GM23338 (cell line): Measurements from ENCODE around the gene MPZL1. TPM values are rescaled to one million over a fixed set of nuclear protein-coding genes. Genes with fewer than 3 reads are reported as not detected.

Source experiments
- ATAC-seq: fragments of 200-7000 bp; cut with Tn5 transposase; 3 replicates; pipeline ENCODE4 v1.9.1; 2020
- DNase-seq: peaks from one replicate; pipeline ENCODE4 v3.0.0-alpha.2; 2015; ENCODE audit warnings: low spot score
- H2AFZ ChIP-seq: fragments of 200-600 bp; sonication (generic); 2 replicates; pipeline ENCODE4 v1.8.0; 2016; ENCODE audit warnings: antibody characterized with exemption, mild to moderate bottlenecking, moderate library complexity
- H3F3A ChIP-seq: fragments of 200-600 bp; sonication (generic); replicated peaks from 2 replicates; pipeline ENCODE4 v1.8.0; 2017; ENCODE audit warnings: antibody characterized with exemption, mixed run types, low read depth
- H3K27ac ChIP-seq: fragments of 200-600 bp; sonication (generic); 2 replicates; pipeline ENCODE4 v1.6.1; 2016; ENCODE audit warnings: low read depth
- H3K27me3 ChIP-seq: fragments of 200-600 bp; sonication (generic); 2 replicates; pipeline ENCODE4 v1.8.0; 2016; ENCODE audit warnings: mild to moderate bottlenecking, mixed run types, moderate library complexity; ENCODE audit not compliant: insufficient read depth
- H3K36me3 ChIP-seq: fragments of 200-600 bp; sonication (generic); 2 replicates; pipeline ENCODE4 v1.8.0; 2016; ENCODE audit warnings: mild to moderate bottlenecking; ENCODE audit not compliant: insufficient read depth
- H3K4me1 ChIP-seq: fragments of 200-600 bp; sonication (generic); 2 replicates; pipeline ENCODE4 v1.8.0; 2016; ENCODE audit warnings: mild to moderate bottlenecking, moderate library complexity; ENCODE audit not compliant: insufficient read depth
- H3K4me2 ChIP-seq: fragments of 200-600 bp; sonication (generic); 2 replicates; pipeline ENCODE4 v1.7.1; 2017; ENCODE audit warnings: mixed run types
- H3K4me3 ChIP-seq: fragments of 200-600 bp; sonication (generic); 2 replicates; pipeline ENCODE4 v1.6.1; 2016; ENCODE audit warnings: mixed run types
- H3K79me2 ChIP-seq: fragments of 200-600 bp; sonication (generic); replicated peaks from 2 replicates; pipeline ENCODE4 v1.8.0; 2017; ENCODE audit warnings: mild to moderate bottlenecking; ENCODE audit not compliant: insufficient read depth
- H3K9me2 ChIP-seq: fragments of 200-600 bp; sonication (generic); 2 replicates; pipeline ENCODE4 v1.8.0; 2017; ENCODE audit not compliant: insufficient read depth
- H4K20me1 ChIP-seq: fragments of 200-600 bp; sonication (generic); replicated peaks from 2 replicates; pipeline ENCODE4 v1.8.0; 2017; ENCODE audit warnings: mild to moderate bottlenecking; ENCODE audit not compliant: insufficient read depth
- H3K27ac Mint-ChIP-seq: 2 replicates; pipeline ENCODE4 v1.8.0; 2020; ENCODE audit warnings: inconsistent platforms, mild to moderate bottlenecking, moderate library complexity, mixed read lengths
- H3K27me3 Mint-ChIP-seq: 3 replicates; pipeline ENCODE4 v1.8.0; 2022; ENCODE audit warnings: low read depth, mild to moderate bottlenecking, moderate library complexity, mixed read lengths, inconsistent platforms; ENCODE audit not compliant: insufficient read depth, poor library complexity
- H3K36me3 Mint-ChIP-seq: 3 replicates; pipeline ENCODE4 v1.8.0; 2021; ENCODE audit warnings: low read depth, mild to moderate bottlenecking, inconsistent platforms, moderate library complexity, mixed read lengths
- H3K4me1 Mint-ChIP-seq: 3 replicates; pipeline ENCODE4 v1.8.0; 2020; ENCODE audit warnings: mild to moderate bottlenecking, inconsistent platforms, mixed read lengths
- H3K4me3 Mint-ChIP-seq: 3 replicates; pipeline ENCODE4 v1.8.0; 2021; ENCODE audit warnings: moderate library complexity, mild to moderate bottlenecking, inconsistent platforms, mixed read lengths
- H3K9me3 Mint-ChIP-seq: 3 replicates; pipeline ENCODE4 v1.8.0; 2020; ENCODE audit warnings: moderate library complexity, mild to moderate bottlenecking, inconsistent platforms, mixed read lengths
- CTCF ChIP-seq, 2 experiments: fragments of 200-600 bp in 1 of 2; sonication (generic) in 1 of 2; conservative IDR thresholded peaks; 2 replicates each; pipeline versions ENCODE4 v1.5.1 to v1.6.1; 2016 to 2017; ENCODE audit warnings: antibody characterized with exemption in 2 of 2, low read depth in 2 of 2, mild to moderate bottlenecking in 2 of 2, moderate library complexity in 1 of 2
- EZH2phosphoT487 ChIP-seq: fragments of 200-600 bp; sonication (generic); IDR thresholded peaks from one replicate; pipeline ENCODE4 v1.8.1; 2018; ENCODE audit warnings: antibody characterized with exemption; ENCODE audit not compliant: unreplicated experiment
- JUNB ChIP-seq: IDR thresholded peaks from one replicate; pipeline ENCODE4 v1.6.1; 2016; ENCODE audit warnings: antibody characterized with exemption; ENCODE audit not compliant: unreplicated experiment
- NANOG ChIP-seq: IDR thresholded peaks from 2 replicates; pipeline ENCODE4 v1.6.1; 2016; ENCODE audit warnings: antibody characterized with exemption, borderline replicate concordance
- POLR2AphosphoS5 ChIP-seq: IDR thresholded peaks from 2 replicates; pipeline ENCODE4 v1.6.1; 2016; ENCODE audit warnings: antibody characterized with exemption, low read depth
- REST ChIP-seq: IDR thresholded peaks from one replicate; pipeline ENCODE4 v1.6.1; 2018; ENCODE audit warnings: antibody characterized with exemption; ENCODE audit not compliant: unreplicated experiment
- polyA plus RNA-seq: library from polyadenylated mRNA; unstranded; fragments of >200 nt; fragmentation: Nextera tagmentation; extraction: Ambion mirVana; gene quantifications from 2 replicates; pipeline ENCODE4 v1.2.1, GENCODE V29; 2016
- total RNA-seq: library from RNA; depleted of rRNA; stranded (reverse); fragments of >200 nt; shearing (Covaris generic); gene quantifications from 2 replicates; pipeline ENCODE4 v1.2.3, GENCODE V29; 2014
- TF ChIP-seq, protein P1 (sequence below): IDR thresholded peaks from 2 replicates; pipeline ENCODE4 v1.6.1; 2016; ENCODE audit warnings: antibody characterized with exemption

The MPZL1 gene
- total and polyA plus RNA-seq, 2 experiments from 2014 or later = 35.1 to 85.1 TPM

DNA sequence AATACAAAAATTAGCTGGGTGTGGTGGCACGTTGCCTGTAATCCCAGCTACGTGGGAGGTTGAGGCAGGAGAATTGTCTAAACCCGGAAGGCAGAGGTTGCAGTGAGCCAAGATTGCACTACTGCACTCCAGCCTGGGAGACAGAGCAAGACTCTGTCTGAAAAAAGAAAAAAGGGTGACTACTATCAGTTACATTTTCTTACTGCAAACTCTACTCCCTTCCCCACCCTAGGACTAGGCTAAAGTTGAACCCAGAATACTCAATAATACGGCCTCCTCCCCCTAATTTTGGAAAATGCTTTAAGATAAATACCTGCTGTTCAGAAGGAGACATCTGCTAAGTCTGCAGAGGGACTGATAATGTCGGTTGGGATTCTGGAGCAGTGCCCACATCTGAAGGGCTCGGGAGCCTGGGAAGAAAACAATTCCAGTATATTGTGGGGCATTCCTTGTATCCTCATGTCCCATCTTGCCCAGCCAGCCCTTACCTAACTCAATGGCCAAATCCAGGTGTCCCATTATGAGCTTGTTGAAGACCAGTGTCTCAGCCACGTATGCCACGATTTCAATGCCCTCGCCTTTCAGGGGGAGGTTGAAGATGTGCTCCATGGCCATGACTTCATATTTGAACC, 102.5 kb downstream of the MPZL1 start (continued):
- TF ChIP-seq CTCF (conservative IDR thresholded peaks at IDR 0.05; ENCODE audit: low read depth in 2 of 2) (no peak), POLR2AphosphoS5 (no peak)

GRCh38 chr1:167825419-167826079, 103.8 kb downstream of the MPZL1 start:
- ATAC-seq (no peak), DNase-seq (no peak)
- H2AFZ ChIP-seq = no peak overlapping the region
- Mint-ChIP-seq H3K27me3 (peaks cover 4% of the 10 kb centered on the region), H3K36me3 (no peaks in the 10 kb centered on the region), H3K27ac (no peak overlapping the region), H3K4me3 (no peak overlapping the region), H3K4me1 (peaks cover 26% of the 10 kb centered on the region), H3K9me3 (no peaks in the 10 kb centered on the region)
- no peaks in the 10 kb centered on the region for H3F3A ChIP-seq
- no peak overlapping the region for H3K27ac ChIP-seq
- no peaks in the 10 kb centered on the region for H3K36me3 ChIP-seq
- TF ChIP-seq EZH2phosphoT487 (no peak), JUNB (no peak), REST (no peak), NANOG (no peak)
- TF ChIP-seq, protein P1, sequence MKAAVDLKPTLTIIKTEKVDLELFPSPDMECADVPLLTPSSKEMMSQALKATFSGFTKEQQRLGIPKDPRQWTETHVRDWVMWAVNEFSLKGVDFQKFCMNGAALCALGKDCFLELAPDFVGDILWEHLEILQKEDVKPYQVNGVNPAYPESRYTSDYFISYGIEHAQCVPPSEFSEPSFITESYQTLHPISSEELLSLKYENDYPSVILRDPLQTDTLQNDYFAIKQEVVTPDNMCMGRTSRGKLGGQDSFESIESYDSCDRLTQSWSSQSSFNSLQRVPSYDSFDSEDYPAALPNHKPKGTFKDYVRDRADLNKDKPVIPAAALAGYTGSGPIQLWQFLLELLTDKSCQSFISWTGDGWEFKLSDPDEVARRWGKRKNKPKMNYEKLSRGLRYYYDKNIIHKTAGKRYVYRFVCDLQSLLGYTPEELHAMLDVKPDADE = no peak
- H3K27me3 ChIP-seq = no peaks in the 10 kb centered on the region
- no peak overlapping the region for H3K4me2 ChIP-seq
- no peaks in the 10 kb centered on the region for H4K20me1 ChIP-seq
- no peak overlapping the region for H3K4me3 ChIP-seq
- H3K9me2 ChIP-seq = no peaks in the 10 kb centered on the region
- peaks cover 32% of the 10 kb centered on the region for H3K4me1 ChIP-seq
- no peaks in the 10 kb centered on the region for H3K79me2 ChIP-seq
